DND-41 (cell line): ENCODE results near the gene ADARB2.

Experiments used
- ATAC-seq: fragments of 200-7000 bp; cut with Tn5 transposase; 3 replicates; pipeline ENCODE4 v1.9.1; 2021; ENCODE audit warnings: low read depth; ENCODE audit not compliant: insufficient read depth
- DNase-seq: peaks from one replicate; pipeline ENCODE4 v3.0.0-alpha.2; 2020
- H2AFZ ChIP-seq: 2 replicates; pipeline ENCODE4 v1.6.0; 2012; ENCODE audit warnings: low read depth, low read length
- H3K27ac ChIP-seq: 2 replicates; pipeline ENCODE4 v1.5.1; 2012; ENCODE audit warnings: low read length, inconsistent platforms
- H3K27me3 ChIP-seq: fragments of 200-600 bp; sonication (generic); 2 replicates; pipeline ENCODE4 v1.6.0; 2012; ENCODE audit warnings: low read length, mild to moderate bottlenecking, inconsistent platforms; ENCODE audit not compliant: insufficient read depth, poor library complexity
- H3K36me3 ChIP-seq: 2 replicates; pipeline ENCODE4 v1.5.1; 2012; ENCODE audit warnings: low read length, inconsistent platforms; ENCODE audit not compliant: insufficient read depth
- H3K4me1 ChIP-seq: 2 replicates; pipeline ENCODE4 v1.5.1; 2012; ENCODE audit warnings: mild to moderate bottlenecking, low read length; ENCODE audit not compliant: insufficient read depth
- H3K4me2 ChIP-seq: 2 replicates; pipeline ENCODE4 v1.6.0; 2012; ENCODE audit warnings: mild to moderate bottlenecking, moderate library complexity, low read length, inconsistent platforms; ENCODE audit not compliant: insufficient read depth
- H3K4me3 ChIP-seq, 2 experiments: fragments of 200-600 bp in 1 of 2; shearing (Covaris generic) in 1 of 2; 2 replicates each; pipeline ENCODE4 v1.5.1; 2012 to 2016; ENCODE audit warnings: inconsistent platforms in 2 of 2, low read length in 2 of 2, mild to moderate bottlenecking in 2 of 2, low read depth in 1 of 2, moderate library complexity in 1 of 2
- H3K79me2 ChIP-seq: 2 replicates; pipeline ENCODE4 v1.6.0; 2012; ENCODE audit warnings: low read length, inconsistent platforms; ENCODE audit not compliant: insufficient read depth
- H3K9ac ChIP-seq: 2 replicates; pipeline ENCODE4 v1.6.0; 2012; ENCODE audit warnings: low read depth, mild to moderate bottlenecking, inconsistent platforms, low read length, moderate library complexity
- H3K9me3 ChIP-seq: 2 replicates; pipeline ENCODE4 v1.5.1; 2012; ENCODE audit warnings: low read length, moderate library complexity, mild to moderate bottlenecking, inconsistent platforms; ENCODE audit not compliant: insufficient read depth, severe bottlenecking
- H4K20me1 ChIP-seq: 2 replicates; pipeline ENCODE4 v1.6.0; 2012; ENCODE audit warnings: low read length; ENCODE audit not compliant: insufficient read depth
- CTCF ChIP-seq: IDR thresholded peaks from 2 replicates; pipeline ENCODE4 v1.5.1; 2012; ENCODE audit warnings: borderline replicate concordance, low read length, moderate library complexity, mild to moderate bottlenecking; ENCODE audit not compliant: poor library complexity, severe bottlenecking; ENCODE audit errors: extremely low read depth
- EZH2 ChIP-seq: IDR thresholded peaks from 3 replicates; pipeline ENCODE4 v1.6.1; 2012; ENCODE audit warnings: borderline replicate concordance, low read depth, mild to moderate bottlenecking, moderate library complexity, low read length, inconsistent platforms; ENCODE audit not compliant: severe bottlenecking

ADARB2 gene

DNA sequence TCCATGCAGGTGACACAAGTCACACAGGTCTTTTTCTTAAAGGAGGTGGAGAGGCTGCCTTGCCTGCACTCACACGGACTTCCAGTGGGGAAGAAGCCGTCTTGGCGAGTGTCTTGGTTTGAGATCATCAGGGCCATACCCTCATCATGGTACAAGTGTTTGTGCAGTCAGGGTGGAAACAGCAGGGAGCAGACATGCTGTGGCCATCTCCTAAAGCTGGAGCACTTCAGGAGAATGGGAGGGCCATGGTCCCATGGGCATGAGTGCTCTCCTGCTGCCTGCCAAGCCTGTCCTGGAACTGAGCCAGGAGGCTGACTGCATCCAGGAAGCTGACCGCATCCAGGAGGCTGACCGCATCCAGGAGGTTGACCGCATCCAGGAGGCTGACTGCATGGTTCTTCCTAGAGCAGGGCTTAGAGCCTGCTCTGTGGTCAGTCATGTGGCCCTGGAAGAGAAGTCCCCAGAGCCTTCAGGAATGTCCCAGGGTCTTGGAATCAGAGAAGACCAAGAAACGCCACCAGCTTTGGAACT is 98.4 kb downstream of the ADARB2 start:
- H2AFZ ChIP-seq: no peak overlapping the region
- no peaks in the 10 kb centered on the region for H3K36me3 ChIP-seq
- ATAC-seq (no peak), DNase-seq (no peak)
- TF ChIP-seq CTCF (no peak), EZH2 (no peak)
- no peaks in the 10 kb centered on the region for H3K79me2 ChIP-seq
- no peak overlapping the region for H3K27ac ChIP-seq
- no peaks in the 10 kb centered on the region for H4K20me1 ChIP-seq
- no peaks in the 10 kb centered on the region; the same call in 1 of the 2 replicates for H3K4me1 ChIP-seq
- no peak overlapping the region for H3K4me3 ChIP-seq
- no peak overlapping the region for H3K9ac ChIP-seq
- H3K9me3 ChIP-seq: no peaks in the 10 kb centered on the region
- no peaks in the 10 kb centered on the region for H3K27me3 ChIP-seq
- no peak overlapping the region for H3K4me2 ChIP-seq

DNA sequence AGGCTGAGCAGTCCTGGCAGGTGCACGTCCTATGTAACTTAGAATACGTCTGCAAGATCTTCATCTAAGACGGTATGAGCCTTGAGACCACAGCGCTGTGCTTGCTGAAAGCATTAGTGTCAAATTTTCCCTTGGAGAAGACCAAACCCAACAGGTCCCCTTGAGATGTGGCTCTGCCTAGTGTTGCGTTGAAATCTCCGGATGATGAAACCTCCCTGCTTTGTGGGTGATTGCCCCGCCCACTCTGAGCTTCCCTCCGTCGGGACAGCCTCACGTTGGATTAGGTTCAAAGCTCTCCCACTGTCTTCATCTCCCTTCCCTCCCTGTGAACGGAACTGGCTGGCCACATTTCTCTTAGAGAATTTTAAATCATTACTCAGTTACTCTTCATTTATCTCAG is 102.0 kb downstream of the ADARB2 start:
- Histone ChIP-seq H3K4me3 (no peak overlapping the region), H3K4me2 (no peak overlapping the region), H3K27me3 (no peaks in the 10 kb centered on the region), H3K9ac (no peak overlapping the region), H4K20me1 (no peaks in the 10 kb centered on the region), H3K36me3 (no peaks in the 10 kb centered on the region), H3K9me3 (no peaks in the 10 kb centered on the region), H3K27ac (no peak overlapping the region), H3K4me1 (peaks cover 7% of the 10 kb centered on the region), H3K79me2 (no peaks in the 10 kb centered on the region), H2AFZ (no peak overlapping the region)
- TF ChIP-seq EZH2: no peak
- TF ChIP-seq CTCF: no peak
- DNase-seq (no peak), ATAC-seq (no peak)

DNA sequence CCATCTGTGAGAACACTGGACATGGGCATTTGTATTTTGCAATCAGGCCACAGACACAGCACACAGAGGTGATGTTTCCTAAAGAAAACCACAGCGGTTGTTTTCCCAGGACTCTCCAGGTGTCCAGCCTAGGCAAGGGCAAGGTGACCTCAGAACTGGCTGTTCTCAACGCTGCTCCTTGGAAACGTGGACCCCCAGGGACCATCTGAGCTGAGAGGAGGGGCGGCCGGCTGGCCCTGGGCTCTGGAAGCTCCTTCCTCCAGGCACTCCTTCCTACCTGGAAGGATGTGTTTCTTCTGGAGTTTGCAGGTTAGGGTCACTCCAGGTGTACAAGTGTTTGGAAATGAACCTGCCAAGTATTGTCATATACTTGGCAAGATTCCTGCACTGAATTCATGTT is 103.1 kb downstream of the ADARB2 start:
- no peaks in the 10 kb centered on the region for H3K9me3 ChIP-seq
- H3K4me1 ChIP-seq: peaks cover 7% of the 10 kb centered on the region
- no peaks in the 10 kb centered on the region for H3K36me3 ChIP-seq
- TF ChIP-seq CTCF (no peak), EZH2 (no peak)
- no peak overlapping the region for H3K4me3 ChIP-seq
- ATAC-seq: no peak
- H2AFZ ChIP-seq: no peak overlapping the region
- no peaks in the 10 kb centered on the region for H3K79me2 ChIP-seq
- H3K27me3 ChIP-seq: no peaks in the 10 kb centered on the region
- DNase-seq: no peak
- H3K9ac ChIP-seq: no peak overlapping the region
- H3K27ac ChIP-seq: no peak overlapping the region
- H3K4me2 ChIP-seq: no peak overlapping the region
- no peaks in the 10 kb centered on the region for H4K20me1 ChIP-seq

DNA sequence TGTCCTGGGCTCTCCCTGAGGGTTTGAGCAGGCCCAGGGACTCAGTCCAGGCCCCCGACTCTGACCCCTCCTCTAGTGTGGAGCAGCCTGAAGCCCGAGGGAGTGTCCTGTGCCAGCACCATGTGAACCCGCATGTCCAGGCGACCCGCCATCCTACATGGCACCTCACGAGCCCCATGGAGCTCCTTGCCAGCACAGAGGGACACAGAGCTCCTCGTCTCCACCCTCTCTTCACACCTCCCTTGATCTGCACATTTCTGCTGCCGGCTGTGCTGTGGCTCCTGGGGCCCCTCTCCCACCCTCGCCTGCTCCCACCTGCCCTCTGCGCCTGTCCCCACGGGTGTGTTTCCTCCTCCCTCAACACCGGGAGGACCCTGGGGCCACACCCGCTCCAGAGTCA is 103.5 kb downstream of the ADARB2 start:
- no peak for ATAC-seq
- Histone ChIP-seq H3K27ac (no peak overlapping the region), H3K9ac (no peak overlapping the region), H4K20me1 (no peaks in the 10 kb centered on the region), H3K79me2 (no peaks in the 10 kb centered on the region), H3K4me1 (peaks cover 7% of the 10 kb centered on the region), H3K36me3 (no peaks in the 10 kb centered on the region), H3K4me2 (no peak overlapping the region), H3K4me3 (no peak overlapping the region), H3K9me3 (no peaks in the 10 kb centered on the region), H2AFZ (no peak overlapping the region), H3K27me3 (no peaks in the 10 kb centered on the region)
- TF ChIP-seq CTCF (no peak), EZH2 (no peak)
- no peak for DNase-seq
